HG03571 (cell line): ENCODE data around the gene SLC2A6.
A peak's percentile ranks its signal among the peaks of the same experiment; 100 is the strongest.

ENCODE experiments used
- ATAC-seq: cut with Tn5 transposase; IDR thresholded peaks from one replicate; pipeline ENCODE4 v1.9.1; 2021; ENCODE audit not compliant: unreplicated experiment

SLC2A6 gene

GRCh38 chr9:133477992-133478850 lies 678 bp downstream of the SLC2A6 start:
- peak; percentile 24 for ATAC-seq

GRCh38 chr9:133477461-133477860 lies 1.4 kb downstream of the SLC2A6 start:
- no peak for ATAC-seq

- no peak for ATAC-seq
Observed at GRCh38 chr9:133476941-133477340, 2.0 kb downstream of the SLC2A6 start.

GRCh38 chr9:133476036-133476931 lies 2.6 kb downstream of the SLC2A6 start:
- ATAC-seq, result no peak

- no peak for ATAC-seq
Observed at GRCh38 chr9:133475292-133476012, 3.4 kb downstream of the SLC2A6 start.

GRCh38 chr9:133474853-133475252 lies 4.0 kb downstream of the SLC2A6 start:
- ATAC-seq, result no peak

- no peak for ATAC-seq
Observed at GRCh38 chr9:133474215-133474614, 4.7 kb downstream of the SLC2A6 start.

GRCh38 chr9:133473743-133474142 lies 5.2 kb downstream of the SLC2A6 start:
- no peak for ATAC-seq

GRCh38 chr9:133472753-133473378 lies 6.0 kb downstream of the SLC2A6 start:
- ATAC-seq, result no peak

- no peak for ATAC-seq
Observed at GRCh38 chr9:133472277-133472645, 6.6 kb downstream of the SLC2A6 start.

GRCh38 chr9:133471551-133472276 lies 7.2 kb downstream of the SLC2A6 start:
- no peak for ATAC-seq

- no peak for ATAC-seq
Observed at GRCh38 chr9:133470988-133471387, 7.9 kb downstream of the SLC2A6 start.

GRCh38 chr9:133470427-133470924 lies 8.4 kb downstream of the SLC2A6 start:
- no peak for ATAC-seq

- no peak for ATAC-seq
Observed at GRCh38 chr9:133468777-133469421, 10.0 kb downstream of the SLC2A6 start.

- no peak for ATAC-seq
Observed at GRCh38 chr9:133468374-133468773, 10.5 kb downstream of the SLC2A6 start.

- ATAC-seq, result no peak
Observed at GRCh38 chr9:133467101-133467500, 11.8 kb downstream of the SLC2A6 start.

- no peak for ATAC-seq
Observed at GRCh38 chr9:133465984-133466383, 12.9 kb downstream of the SLC2A6 start.

- no peak for ATAC-seq
Observed at GRCh38 chr9:133464638-133465037, 14.3 kb downstream of the SLC2A6 start.

- no peak for ATAC-seq
Observed at GRCh38 chr9:133463864-133464615, 14.9 kb downstream of the SLC2A6 start.
